ENCODE data around the gene CCNL1.

CCNL1 gene

GRCh38 chr3:157154563-157155330 is 5.2 kb downstream of the CCNL1 start:
- Histone ChIP-seq H3K36me3 (ENCODE audit: control insufficient read depth in 1 of 2, insufficient read depth in 2 of 2, low read length in 2 of 2) (peaks cover 76 to 87% of the 10 kb centered on the region in 2 donors), H3K27ac (ENCODE audit: low read length) (peak overlapping the region; percentile 13), H3K27me3 (ENCODE audit: low read depth, low read length) (no peaks in the 10 kb centered on the region), H3K4me1 (ENCODE audit: control insufficient read depth in 1 of 2, insufficient read depth in 2 of 2, low read length in 2 of 2) (peaks cover 23 to 55% of the 10 kb centered on the region in 2 donors), H3K4me3 (ENCODE audit: low read depth in 1 of 2, low read length in 2 of 2) (peak overlapping the region; percentile 80 to 81), H3K9me3 (ENCODE audit: control insufficient read depth in 1 of 2, low read length in 2 of 2) (no peaks in the 10 kb centered on the region)

DNA sequence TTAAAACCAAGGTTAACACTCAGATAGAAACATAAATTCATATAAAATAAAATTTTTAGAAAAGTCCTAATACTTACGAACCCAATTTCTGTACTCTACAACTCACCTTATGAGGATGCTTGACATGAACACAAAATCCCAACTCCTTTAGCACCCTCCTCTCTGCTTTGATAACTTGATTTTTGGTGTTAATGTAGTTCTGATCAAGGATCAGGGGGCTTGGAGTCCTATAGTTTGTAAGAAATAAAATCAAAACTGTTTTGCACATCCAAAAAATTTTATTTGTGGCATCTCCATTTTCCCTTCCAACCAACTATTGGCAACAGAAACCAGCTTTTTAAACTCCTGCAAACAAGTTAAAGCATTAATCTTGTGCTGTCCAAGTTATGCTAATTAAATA is 7.0 kb downstream of the CCNL1 start:
- H3K36me3 ChIP-seq (ENCODE audit: control insufficient read depth in 1 of 2, insufficient read depth in 2 of 2, low read length in 2 of 2) = peaks cover 77 to 96% of the 10 kb centered on the region in 2 donors
- no peak overlapping the region for H3K27ac ChIP-seq (ENCODE audit: low read length)
- H3K9me3 ChIP-seq (ENCODE audit: control insufficient read depth in 1 of 2, low read length in 2 of 2) = no peaks in the 10 kb centered on the region
- H3K27me3 ChIP-seq (ENCODE audit: low read depth, low read length) = no peaks in the 10 kb centered on the region
- no peak overlapping the region for H3K4me3 ChIP-seq (ENCODE audit: low read depth in 1 of 2, low read length in 2 of 2)
- peaks cover 16 to 46% of the 10 kb centered on the region in 2 donors for H3K4me1 ChIP-seq (ENCODE audit: control insufficient read depth in 1 of 2, insufficient read depth in 2 of 2, low read length in 2 of 2)

DNA sequence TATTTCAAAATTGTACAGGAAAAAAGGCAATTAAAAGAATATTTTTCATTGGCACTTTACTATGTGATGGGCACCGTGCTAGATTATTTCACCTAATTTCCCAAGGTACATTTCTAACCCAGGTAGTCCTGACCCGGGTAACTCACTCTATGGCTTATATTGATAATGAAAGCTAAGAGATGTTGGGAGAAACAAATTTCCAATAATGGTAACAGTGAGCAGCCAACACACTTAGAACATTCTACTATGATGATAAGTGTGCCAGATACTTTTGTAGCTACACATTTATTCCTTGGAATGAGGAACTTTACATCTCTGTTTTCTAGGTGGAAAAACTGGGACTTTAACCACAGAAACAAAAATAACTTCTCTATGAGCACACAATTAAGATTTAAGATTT is 7.5 kb downstream of the CCNL1 start:
- peaks cover 75 to 94% of the 10 kb centered on the region in 2 donors for H3K36me3 ChIP-seq (ENCODE audit: control insufficient read depth in 1 of 2, insufficient read depth in 2 of 2, low read length in 2 of 2)

GRCh38 chr3:157151627-157152026 is 8.3 kb downstream of the CCNL1 start:
- Histone ChIP-seq H3K4me3 (ENCODE audit: low read depth in 1 of 2, low read length in 2 of 2) (no peak overlapping the region), H3K27me3 (ENCODE audit: low read depth, low read length) (no peaks in the 10 kb centered on the region), H3K27ac (ENCODE audit: low read length) (no peak overlapping the region), H3K4me1 (ENCODE audit: control insufficient read depth in 1 of 2, insufficient read depth in 2 of 2, low read length in 2 of 2) (peaks cover 8 to 33% of the 10 kb centered on the region in 2 donors), H3K9me3 (ENCODE audit: control insufficient read depth in 1 of 2, low read length in 2 of 2) (no peaks in the 10 kb centered on the region), H3K36me3 (ENCODE audit: control insufficient read depth in 1 of 2, insufficient read depth in 2 of 2, low read length in 2 of 2) (peaks cover 74 to 95% of the 10 kb centered on the region in 2 donors)

More for the DNA sequence above, 7.5 kb downstream of the CCNL1 start:
- H3K27ac ChIP-seq (ENCODE audit: low read length) = no peak overlapping the region
- no peaks in the 10 kb centered on the region for H3K9me3 ChIP-seq (ENCODE audit: control insufficient read depth in 1 of 2, low read length in 2 of 2)
- H3K27me3 ChIP-seq (ENCODE audit: low read depth, low read length) = no peaks in the 10 kb centered on the region
- H3K4me1 ChIP-seq (ENCODE audit: control insufficient read depth in 1 of 2, insufficient read depth in 2 of 2, low read length in 2 of 2) = peaks cover 11 to 42% of the 10 kb centered on the region in 2 donors
- H3K4me3 ChIP-seq (ENCODE audit: low read depth in 1 of 2, low read length in 2 of 2) = no peak overlapping the region

DNA sequence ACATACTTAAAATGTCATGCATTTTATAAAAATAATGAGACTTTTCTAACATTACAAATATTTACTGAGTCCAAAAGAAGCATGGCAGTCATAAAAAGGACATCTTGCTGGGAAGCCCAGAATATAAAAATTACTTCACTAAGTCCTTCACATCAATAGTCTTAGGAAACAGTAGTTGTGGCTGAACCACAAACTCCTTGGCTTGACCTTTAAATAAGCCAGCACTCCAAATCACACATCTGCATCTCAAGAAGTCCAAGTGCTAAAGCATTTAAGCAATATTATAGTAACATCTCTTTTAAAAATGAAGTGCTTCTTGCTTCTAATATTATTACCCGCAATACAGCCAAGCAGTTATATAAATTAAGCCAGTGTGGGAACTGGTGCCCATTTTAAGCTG is 8.8 kb downstream of the CCNL1 start:
- no peak overlapping the region for H3K4me3 ChIP-seq (ENCODE audit: low read depth in 1 of 2, low read length in 2 of 2)
- H3K36me3 ChIP-seq (ENCODE audit: control insufficient read depth in 1 of 2, insufficient read depth in 2 of 2, low read length in 2 of 2) = peaks cover 72 to 95% of the 10 kb centered on the region in 2 donors
- no peaks in the 10 kb centered on the region for H3K9me3 ChIP-seq (ENCODE audit: control insufficient read depth in 1 of 2, low read length in 2 of 2)
- peaks cover 6 to 29% of the 10 kb centered on the region in 2 donors for H3K4me1 ChIP-seq (ENCODE audit: control insufficient read depth in 1 of 2, insufficient read depth in 2 of 2, low read length in 2 of 2)
- H3K27me3 ChIP-seq (ENCODE audit: low read depth, low read length) = no peaks in the 10 kb centered on the region
- H3K27ac ChIP-seq (ENCODE audit: low read length) = no peak overlapping the region

DNA sequence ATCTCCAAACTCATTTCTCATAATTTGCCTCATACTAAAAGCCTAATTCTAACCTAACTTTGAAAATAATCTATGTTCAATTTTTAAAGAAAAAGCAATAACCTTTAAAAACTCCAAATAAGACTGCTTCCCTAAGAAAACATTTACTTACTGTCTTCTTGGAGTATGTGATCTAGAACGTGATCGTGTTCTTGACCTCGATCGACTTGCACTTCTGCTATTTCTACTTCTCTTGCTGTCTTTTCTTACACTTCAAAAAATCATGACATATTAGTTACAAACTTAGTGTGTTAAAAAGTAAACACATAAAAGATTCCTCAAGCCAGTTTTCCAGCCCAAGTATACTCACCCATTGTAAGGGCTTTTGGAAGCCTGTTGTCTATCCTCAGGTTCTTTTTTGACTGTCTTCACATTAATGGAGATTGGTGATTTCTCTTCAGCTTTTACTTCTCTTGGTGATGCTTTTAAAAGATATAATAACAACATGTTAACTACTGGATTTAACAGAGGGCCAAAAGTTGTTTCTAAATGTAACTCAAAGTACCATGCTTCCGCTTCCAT is 10.7 kb downstream of the CCNL1 start:
- Histone ChIP-seq H3K27ac (ENCODE audit: low read length) (no peak overlapping the region), H3K9me3 (ENCODE audit: control insufficient read depth in 1 of 2, low read length in 2 of 2) (no peaks in the 10 kb centered on the region), H3K4me3 (ENCODE audit: low read depth in 1 of 2, low read length in 2 of 2) (no peak overlapping the region), H3K27me3 (ENCODE audit: low read depth, low read length) (no peaks in the 10 kb centered on the region), H3K36me3 (ENCODE audit: control insufficient read depth in 1 of 2, insufficient read depth in 2 of 2, low read length in 2 of 2) (peaks cover 81 to 95% of the 10 kb centered on the region in 2 donors), H3K4me1 (ENCODE audit: control insufficient read depth in 1 of 2, insufficient read depth in 2 of 2, low read length in 2 of 2) (peaks cover 0 to 10% of the 10 kb centered on the region in 2 donors)

GRCh38 chr3:157148196-157148889 is 11.6 kb downstream of the CCNL1 start:
- no peaks in the 10 kb centered on the region for H3K9me3 ChIP-seq (ENCODE audit: control insufficient read depth in 1 of 2, low read length in 2 of 2)
- H3K36me3 ChIP-seq (ENCODE audit: control insufficient read depth in 1 of 2, insufficient read depth in 2 of 2, low read length in 2 of 2) = peaks cover 83 to 87% of the 10 kb centered on the region in 2 donors
- no peak overlapping the region for H3K4me3 ChIP-seq (ENCODE audit: low read depth in 1 of 2, low read length in 2 of 2)

DNA sequence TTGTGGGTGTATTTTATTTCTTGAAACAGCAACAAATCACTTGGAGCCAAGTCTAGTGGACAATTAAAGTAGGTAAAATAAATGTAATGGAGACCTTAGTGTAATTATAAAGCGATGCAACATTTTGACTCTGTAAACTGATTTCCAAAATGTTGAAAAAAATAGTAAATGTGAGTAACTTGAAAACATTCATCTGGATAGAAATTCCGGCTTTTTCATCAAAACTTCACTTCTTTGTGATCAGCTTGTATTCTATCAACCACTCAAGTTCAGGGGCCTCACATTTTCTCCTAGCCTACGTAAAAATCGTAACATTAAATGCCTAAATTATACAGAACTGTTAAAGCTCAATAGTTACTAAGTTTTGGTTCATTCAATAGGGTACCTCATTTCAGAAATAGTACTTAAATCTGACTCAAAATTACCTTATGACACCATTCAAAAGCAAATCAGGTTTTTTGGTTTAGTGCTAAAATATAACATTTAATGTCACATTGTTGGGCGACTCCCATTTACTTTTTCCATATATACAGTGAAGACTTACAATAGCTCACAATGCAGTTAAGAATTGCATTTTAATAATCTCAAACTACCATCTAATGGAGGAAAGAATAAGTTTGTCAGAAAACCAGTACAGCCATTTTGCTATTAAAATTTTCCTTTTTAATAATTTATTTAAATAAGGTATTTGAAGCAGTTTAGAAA is 12.7 kb downstream of the CCNL1 start:
- Histone ChIP-seq H3K27ac (ENCODE audit: low read length) (no peak overlapping the region), H3K27me3 (ENCODE audit: low read depth, low read length) (no peaks in the 10 kb centered on the region), H3K4me3 (ENCODE audit: low read depth in 1 of 2, low read length in 2 of 2) (no peak overlapping the region), H3K9me3 (ENCODE audit: control insufficient read depth in 1 of 2, low read length in 2 of 2) (no peaks in the 10 kb centered on the region), H3K36me3 (ENCODE audit: control insufficient read depth in 1 of 2, insufficient read depth in 2 of 2, low read length in 2 of 2) (peaks cover 76 to 81% of the 10 kb centered on the region in 2 donors), H3K4me1 (ENCODE audit: control insufficient read depth in 1 of 2, insufficient read depth in 2 of 2, low read length in 2 of 2) (no peaks in the 10 kb centered on the region)

More at GRCh38 chr3:157148196-157148889, 11.6 kb downstream of the CCNL1 start:
- H3K4me1 ChIP-seq (ENCODE audit: control insufficient read depth in 1 of 2, insufficient read depth in 2 of 2, low read length in 2 of 2) = peaks cover 0 to 4% of the 10 kb centered on the region in 2 donors
- H3K27ac ChIP-seq (ENCODE audit: low read length) = no peak overlapping the region
- no peaks in the 10 kb centered on the region for H3K27me3 ChIP-seq (ENCODE audit: low read depth, low read length)

DNA sequence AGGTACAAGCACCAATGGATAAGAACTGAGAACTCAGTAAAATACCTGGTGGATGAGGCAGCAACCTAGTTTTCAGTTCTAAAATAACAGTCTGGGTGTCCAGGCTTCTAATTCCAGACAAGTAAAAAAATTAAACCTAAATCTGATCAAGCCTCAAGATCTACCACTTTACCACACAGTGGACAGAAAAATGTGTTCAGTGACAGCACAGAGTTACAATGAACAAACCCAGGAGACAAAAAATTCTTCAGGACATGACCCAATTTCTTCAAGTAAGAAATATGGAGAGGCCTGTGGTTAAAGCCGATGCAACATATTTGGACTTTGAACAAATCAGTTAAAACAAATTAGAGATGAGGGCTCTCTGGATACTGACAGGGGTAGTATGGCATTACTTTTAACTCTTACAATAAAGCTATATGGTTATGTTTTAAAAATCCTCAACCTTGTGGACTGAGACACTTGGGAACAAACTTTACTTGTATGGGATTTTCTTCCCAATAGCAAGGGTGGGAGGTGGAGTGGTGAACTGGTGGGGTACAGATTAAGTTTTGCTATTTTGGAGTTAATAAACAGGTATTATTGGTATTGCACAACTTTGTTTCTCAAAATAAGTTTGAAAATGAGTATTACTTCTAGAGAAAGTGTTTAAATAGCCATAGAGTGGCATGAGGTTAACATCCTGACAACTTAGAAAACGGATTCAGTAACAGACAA is 14.2 kb downstream of the CCNL1 start:
- H3K27ac ChIP-seq (ENCODE audit: low read length) = no peak overlapping the region
- H3K36me3 ChIP-seq (ENCODE audit: control insufficient read depth in 1 of 2, insufficient read depth in 2 of 2, low read length in 2 of 2) = peaks cover 61 to 67% of the 10 kb centered on the region in 2 donors
- no peak overlapping the region for H3K4me3 ChIP-seq (ENCODE audit: low read depth in 1 of 2, low read length in 2 of 2)
- H3K9me3 ChIP-seq (ENCODE audit: control insufficient read depth in 1 of 2, low read length in 2 of 2) = no peaks in the 10 kb centered on the region
- no peaks in the 10 kb centered on the region for H3K27me3 ChIP-seq (ENCODE audit: low read depth, low read length)
- no peaks in the 10 kb centered on the region for H3K4me1 ChIP-seq (ENCODE audit: control insufficient read depth in 1 of 2, insufficient read depth in 2 of 2, low read length in 2 of 2)

- H3K27me3 ChIP-seq (ENCODE audit: low read depth, low read length) = no peaks in the 10 kb centered on the region
- no peak overlapping the region for H3K4me3 ChIP-seq (ENCODE audit: low read depth in 1 of 2, low read length in 2 of 2)
- H3K36me3 ChIP-seq (ENCODE audit: control insufficient read depth in 1 of 2, insufficient read depth in 2 of 2, low read length in 2 of 2) = peaks cover 29 to 35% of the 10 kb centered on the region in 2 donors
- no peaks in the 10 kb centered on the region for H3K9me3 ChIP-seq (ENCODE audit: control insufficient read depth in 1 of 2, low read length in 2 of 2)
- H3K27ac ChIP-seq (ENCODE audit: low read length) = no peak overlapping the region
- peaks cover under 1 to 3% of the 10 kb centered on the region in 2 donors for H3K4me1 ChIP-seq (ENCODE audit: control insufficient read depth in 1 of 2, insufficient read depth in 2 of 2, low read length in 2 of 2)
These were observed 17.6 kb downstream of the CCNL1 start for GRCh38 chr3:157142315-157142714.

All from muscle layer of duodenum (tissue), 2 donors.